Type B pancreatic cell (in vitro differentiated cells): ENCODE data around the gene NCOR1. TPM values are rescaled to one million over a fixed set of nuclear protein-coding genes. Genes with fewer than 3 reads are reported as not detected.

Experiments
- DNase-seq: peaks from one replicate; pipeline ENCODE4 v3.0.0; 2021; ENCODE audit warnings: mixed read lengths; ENCODE audit not compliant: unreplicated experiment; ENCODE audit errors: extremely low spot score
- H3K27ac Mint-ChIP-seq: 2 replicates; pipeline ENCODE4 v1.8.0; 2021; ENCODE audit warnings: mild to moderate bottlenecking, mixed read lengths
- H3K27me3 Mint-ChIP-seq: 2 replicates; pipeline ENCODE4 v1.8.0; 2021; ENCODE audit warnings: mixed read lengths
- H3K36me3 Mint-ChIP-seq: 2 replicates; pipeline ENCODE4 v1.8.0; 2021; ENCODE audit warnings: mixed read lengths
- H3K4me1 Mint-ChIP-seq: one replicate; pipeline ENCODE4 v1.8.0; 2021; ENCODE audit warnings: mixed read lengths; ENCODE audit not compliant: unreplicated experiment
- H3K4me3 Mint-ChIP-seq: 2 replicates; pipeline ENCODE4 v1.8.0; 2021; ENCODE audit warnings: mild to moderate bottlenecking, mixed read lengths
- H3K9me3 Mint-ChIP-seq: 2 replicates; pipeline ENCODE4 v1.8.0; 2021; ENCODE audit warnings: mixed read lengths
- CTCF ChIP-seq: fragments of 200-600 bp; sonication (generic); conservative IDR thresholded peaks from 2 replicates; pipeline ENCODE4 v1.5.0; 2021; ENCODE audit warnings: antibody characterized with exemption, mild to moderate bottlenecking
- total RNA-seq: library from RNA; stranded (reverse); gene quantifications from 2 replicates; pipeline ENCODE4 v1.2.1, GENCODE V29; 2021; ENCODE audit warnings: low replicate concordance

The NCOR1 gene
- total RNA-seq, 1 donor from 2014 or later, result 133 TPM

- Mint-ChIP-seq H3K9me3 (no peaks in the 10 kb centered on the region), H3K36me3 (peaks cover 12% of the 10 kb centered on the region), H3K4me1 (peaks cover 7% of the 10 kb centered on the region), H3K27me3 (no peaks in the 10 kb centered on the region), H3K4me3 (no peak overlapping the region), H3K27ac (no peak overlapping the region)
- no peak for DNase-seq
- no peak for TF ChIP-seq CTCF
Measured at GRCh38 chr17:16247586-16247984, 32.3 kb upstream of the NCOR1 start.

GRCh38 chr17:16243801-16244567 is 28.6 kb upstream of the NCOR1 start:
- H3K27me3 Mint-ChIP-seq, result no peaks in the 10 kb centered on the region
- H3K4me3 Mint-ChIP-seq, result no peak overlapping the region
- TF ChIP-seq CTCF, result no peak
- peaks cover 15% of the 10 kb centered on the region for H3K36me3 Mint-ChIP-seq
- peaks cover 7% of the 10 kb centered on the region for H3K4me1 Mint-ChIP-seq
- H3K9me3 Mint-ChIP-seq, result no peaks in the 10 kb centered on the region
- no peak for DNase-seq
- peak overlapping the region; percentile 26 for H3K27ac Mint-ChIP-seq

GRCh38 chr17:16243385-16243784 is 28.1 kb upstream of the NCOR1 start:
- peaks cover 10% of the 10 kb centered on the region for H3K36me3 Mint-ChIP-seq
- H3K4me3 Mint-ChIP-seq, result no peak overlapping the region
- no peaks in the 10 kb centered on the region for H3K9me3 Mint-ChIP-seq
- peak overlapping the region; percentile 26 for H3K27ac Mint-ChIP-seq
- no peaks in the 10 kb centered on the region for H3K27me3 Mint-ChIP-seq
- no peak for TF ChIP-seq CTCF
- peaks cover 7% of the 10 kb centered on the region for H3K4me1 Mint-ChIP-seq
- DNase-seq, result no peak

GRCh38 chr17:16241906-16242399 is 26.6 kb upstream of the NCOR1 start:
- no peak for DNase-seq
- H3K9me3 Mint-ChIP-seq, result no peaks in the 10 kb centered on the region
- H3K27me3 Mint-ChIP-seq, result no peaks in the 10 kb centered on the region
- no peak overlapping the region for H3K27ac Mint-ChIP-seq
- H3K4me1 Mint-ChIP-seq, result peaks cover 7% of the 10 kb centered on the region
- TF ChIP-seq CTCF, result no peak
- H3K4me3 Mint-ChIP-seq, result no peak overlapping the region
- peaks cover 5% of the 10 kb centered on the region for H3K36me3 Mint-ChIP-seq

- Mint-ChIP-seq H3K36me3 (peaks cover 8% of the 10 kb centered on the region), H3K4me3 (no peak overlapping the region), H3K9me3 (no peaks in the 10 kb centered on the region), H3K27ac (no peak overlapping the region), H3K4me1 (peaks cover 7% of the 10 kb centered on the region), H3K27me3 (no peaks in the 10 kb centered on the region)
- DNase-seq, result no peak
- TF ChIP-seq CTCF, result no peak
Measured at GRCh38 chr17:16239931-16240330, 24.6 kb upstream of the NCOR1 start.
